Parathyroid adenoma (tissue), 2 donors: ENCODE results near the gene DIPK1B.

Experiments used
- H2AFZ ChIP-seq: fragments of 300-600 bp; sonication (generic); one replicate; pipeline ENCODE4 v1.7.0; 2017; ENCODE audit warnings: antibody characterized with exemption, mild to moderate bottlenecking
- H3K27ac ChIP-seq: fragments of 300-600 bp; sonication (generic); one replicate; pipeline ENCODE4 v1.7.0; 2017
- H3K27me3 ChIP-seq: fragments of 300-600 bp; sonication (generic); one replicate; pipeline ENCODE4 v1.7.0; 2017; ENCODE audit warnings: low read length; ENCODE audit not compliant: control insufficient read depth, insufficient read depth
- H3K36me3 ChIP-seq: fragments of 300-600 bp; sonication (generic); one replicate; pipeline ENCODE4 v1.7.0; 2017; ENCODE audit warnings: low read length; ENCODE audit not compliant: control insufficient read depth, insufficient read depth
- H3K4me1 ChIP-seq: fragments of 300-600 bp; sonication (generic); one replicate; pipeline ENCODE4 v1.7.0; 2017; ENCODE audit warnings: control low read depth
- H3K4me2 ChIP-seq: fragments of 300-600 bp; sonication (generic); one replicate; pipeline ENCODE4 v1.7.0; 2017; ENCODE audit warnings: low read length
- H3K4me3 ChIP-seq: fragments of 300-600 bp; sonication (generic); one replicate; pipeline ENCODE4 v1.7.0; 2017; ENCODE audit warnings: low read depth, low read length
- H3K79me2 ChIP-seq: fragments of 300-600 bp; sonication (generic); one replicate; pipeline ENCODE4 v1.7.0; 2017; ENCODE audit warnings: control low read depth
- H3K9ac ChIP-seq: fragments of 300-600 bp; sonication (generic); one replicate; pipeline ENCODE4 v1.7.0; 2017; ENCODE audit warnings: mild to moderate bottlenecking
- H3K9me3 ChIP-seq: fragments of 300-600 bp; sonication (generic); one replicate; pipeline ENCODE4 v1.7.0; 2017; ENCODE audit warnings: low read length; ENCODE audit not compliant: control insufficient read depth
- TF ChIP-seq, protein P1 (sequence below): fragments of 300-600 bp; sonication (generic); IDR thresholded peaks from one replicate; pipeline ENCODE4 v1.7.0; 2017; ENCODE audit warnings: antibody characterized with exemption, mild to moderate bottlenecking
- donor health status: primary hyperparathyroidism.

Gene DIPK1B

DNA sequence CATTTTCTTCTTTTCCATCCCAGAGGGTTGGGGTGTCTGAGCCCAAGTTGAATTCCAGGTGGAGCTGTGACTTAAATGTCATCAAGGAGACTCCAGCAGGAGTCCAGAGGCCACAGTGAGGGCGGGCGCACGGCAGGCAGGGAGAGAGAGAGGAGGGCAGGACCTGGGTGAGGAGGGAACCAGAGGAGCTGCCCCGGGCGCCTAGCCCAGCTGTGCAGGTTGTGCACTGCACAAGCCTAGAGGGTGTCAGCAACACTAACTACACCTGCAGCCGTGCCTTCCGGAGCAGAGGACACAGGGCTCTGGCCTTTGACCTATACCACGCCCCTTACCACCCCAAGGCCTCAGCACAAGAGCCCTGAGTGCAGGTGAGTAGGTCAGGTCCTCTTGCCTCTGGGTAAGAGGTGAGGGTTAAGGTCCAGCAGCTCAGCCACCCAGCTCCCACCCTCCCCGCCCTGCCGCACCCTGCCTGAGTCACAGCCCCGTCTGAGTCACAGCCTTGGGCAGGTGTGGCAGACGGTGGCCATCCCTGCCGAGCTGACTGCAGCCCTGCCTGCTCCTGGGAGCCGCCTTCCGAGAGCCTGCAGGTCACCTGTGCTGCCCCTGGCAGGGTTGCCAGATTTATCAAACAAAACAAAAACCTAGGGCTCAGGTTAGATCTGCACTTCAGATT is 18.7 kb upstream of the DIPK1B start:
- H3K9me3 ChIP-seq: no peaks in the 10 kb centered on the region
- H2AFZ ChIP-seq: no peak overlapping the region
- no peaks in the 10 kb centered on the region for H3K36me3 ChIP-seq
- peak overlapping the region; percentile 2 for H3K27ac ChIP-seq
- no peaks in the 10 kb centered on the region for H3K79me2 ChIP-seq
- H3K4me1 ChIP-seq: no peaks in the 10 kb centered on the region
- H3K4me2 ChIP-seq: no peak overlapping the region
- no peaks in the 10 kb centered on the region for H3K27me3 ChIP-seq
- no peak overlapping the region for H3K4me3 ChIP-seq
- no peak overlapping the region for H3K9ac ChIP-seq
- TF ChIP-seq, protein P1, sequence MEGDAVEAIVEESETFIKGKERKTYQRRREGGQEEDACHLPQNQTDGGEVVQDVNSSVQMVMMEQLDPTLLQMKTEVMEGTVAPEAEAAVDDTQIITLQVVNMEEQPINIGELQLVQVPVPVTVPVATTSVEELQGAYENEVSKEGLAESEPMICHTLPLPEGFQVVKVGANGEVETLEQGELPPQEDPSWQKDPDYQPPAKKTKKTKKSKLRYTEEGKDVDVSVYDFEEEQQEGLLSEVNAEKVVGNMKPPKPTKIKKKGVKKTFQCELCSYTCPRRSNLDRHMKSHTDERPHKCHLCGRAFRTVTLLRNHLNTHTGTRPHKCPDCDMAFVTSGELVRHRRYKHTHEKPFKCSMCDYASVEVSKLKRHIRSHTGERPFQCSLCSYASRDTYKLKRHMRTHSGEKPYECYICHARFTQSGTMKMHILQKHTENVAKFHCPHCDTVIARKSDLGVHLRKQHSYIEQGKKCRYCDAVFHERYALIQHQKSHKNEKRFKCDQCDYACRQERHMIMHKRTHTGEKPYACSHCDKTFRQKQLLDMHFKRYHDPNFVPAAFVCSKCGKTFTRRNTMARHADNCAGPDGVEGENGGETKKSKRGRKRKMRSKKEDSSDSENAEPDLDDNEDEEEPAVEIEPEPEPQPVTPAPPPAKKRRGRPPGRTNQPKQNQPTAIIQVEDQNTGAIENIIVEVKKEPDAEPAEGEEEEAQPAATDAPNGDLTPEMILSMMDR: no peak

DNA sequence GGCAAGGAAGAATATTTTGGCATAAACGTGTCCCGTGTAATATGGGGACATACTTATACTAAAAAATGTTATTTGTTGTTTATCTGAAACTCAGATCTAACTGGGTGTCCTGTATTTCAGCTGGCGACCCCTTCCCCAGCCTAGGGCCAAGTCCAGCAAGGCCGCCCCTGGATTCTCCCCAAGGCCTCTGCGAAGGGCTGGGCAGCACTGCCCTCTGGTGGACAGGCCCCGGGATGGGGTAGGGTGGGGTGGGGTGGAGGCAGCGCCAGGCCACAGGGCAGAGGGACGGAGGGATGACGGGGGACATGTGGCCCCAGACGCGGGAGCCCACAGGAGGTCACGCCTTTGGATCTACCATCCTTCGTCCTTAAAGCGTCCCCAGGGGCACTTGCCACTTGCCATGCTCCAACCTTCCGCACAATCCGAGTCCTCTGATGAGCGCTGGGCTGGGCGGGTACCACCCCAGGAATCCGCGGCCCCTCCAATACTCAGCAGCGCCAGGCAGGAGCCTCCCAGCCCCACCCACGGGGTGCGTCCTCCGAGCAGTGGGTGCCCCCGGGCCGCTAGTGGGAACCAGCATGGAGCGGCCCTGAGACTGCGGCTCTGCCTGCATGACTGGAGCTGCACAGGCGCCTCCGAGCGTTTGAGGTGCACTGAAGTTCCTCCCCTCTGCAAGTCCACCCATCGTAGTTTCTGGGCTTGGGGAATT is 18.1 kb upstream of the DIPK1B start:
- TF ChIP-seq, protein P1: peak; percentile 57
- no peak overlapping the region for H3K27ac ChIP-seq
- H2AFZ ChIP-seq: no peak overlapping the region
- no peak overlapping the region for H3K9ac ChIP-seq
- no peaks in the 10 kb centered on the region for H3K27me3 ChIP-seq
- H3K9me3 ChIP-seq: no peaks in the 10 kb centered on the region
- H3K4me1 ChIP-seq: no peaks in the 10 kb centered on the region
- no peaks in the 10 kb centered on the region for H3K79me2 ChIP-seq
- H3K36me3 ChIP-seq: no peaks in the 10 kb centered on the region
- H3K4me3 ChIP-seq: no peak overlapping the region
- H3K4me2 ChIP-seq: no peak overlapping the region

DNA sequence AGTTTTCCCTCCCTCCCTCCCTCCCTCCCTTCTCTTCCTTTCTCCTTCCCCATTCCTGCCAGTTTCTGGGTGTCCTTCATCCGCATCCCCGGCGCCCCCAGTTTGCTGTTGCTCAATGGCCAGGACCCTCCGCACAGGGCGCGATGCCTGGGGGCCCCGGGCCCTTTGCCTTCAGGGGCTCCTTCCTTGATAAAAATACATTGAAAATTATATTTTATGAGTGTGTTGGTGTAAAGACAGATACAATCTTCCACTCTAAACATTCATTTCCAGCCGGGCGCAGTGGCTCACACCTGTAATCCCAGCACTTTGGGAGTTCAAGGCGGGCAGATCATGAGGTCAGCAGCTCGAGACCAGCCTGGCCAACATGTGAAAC is 17.5 kb upstream of the DIPK1B start:
- Histone ChIP-seq H3K4me2 (no peak overlapping the region), H3K4me3 (no peak overlapping the region), H3K4me1 (no peaks in the 10 kb centered on the region), H3K79me2 (no peaks in the 10 kb centered on the region), H2AFZ (no peak overlapping the region), H3K9ac (no peak overlapping the region), H3K36me3 (no peaks in the 10 kb centered on the region), H3K9me3 (no peaks in the 10 kb centered on the region), H3K27ac (no peak overlapping the region), H3K27me3 (no peaks in the 10 kb centered on the region)
- TF ChIP-seq, protein P1: no peak

DNA sequence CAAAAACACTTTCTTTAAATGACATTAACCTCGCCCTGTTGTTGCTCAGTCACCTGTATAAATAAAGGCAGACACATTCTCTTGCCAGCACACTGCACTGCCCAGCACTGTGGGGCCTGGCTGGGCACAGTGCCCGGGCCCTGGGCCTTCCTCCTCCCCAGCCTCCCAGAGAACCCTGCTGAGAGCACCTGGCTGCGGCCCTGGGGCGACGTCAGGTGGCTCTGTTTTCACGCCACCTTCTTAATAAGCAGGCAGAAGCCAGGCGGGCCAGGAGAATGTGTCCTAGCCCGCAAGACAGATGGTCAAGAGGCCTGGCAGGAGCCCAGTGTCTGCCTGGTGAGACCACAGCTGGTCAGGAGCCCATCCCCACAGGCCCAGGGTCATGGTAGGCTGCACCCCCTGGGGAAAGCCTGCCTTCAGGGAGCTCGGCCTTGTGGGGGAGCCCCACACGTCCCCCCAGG is 16.9 kb upstream of the DIPK1B start:
- H2AFZ ChIP-seq: no peak overlapping the region
- H3K79me2 ChIP-seq: no peaks in the 10 kb centered on the region
- no peaks in the 10 kb centered on the region for H3K4me1 ChIP-seq
- H3K4me2 ChIP-seq: no peak overlapping the region
- TF ChIP-seq, protein P1: no peak
- H3K9ac ChIP-seq: no peak overlapping the region
- no peaks in the 10 kb centered on the region for H3K9me3 ChIP-seq
- H3K27me3 ChIP-seq: no peaks in the 10 kb centered on the region
- H3K27ac ChIP-seq: peak overlapping the region; percentile 1
- no peaks in the 10 kb centered on the region for H3K36me3 ChIP-seq
- H3K4me3 ChIP-seq: no peak overlapping the region
